K562 (cell line): ENCODE measurements around the gene SIK1.

ENCODE experiments used
- EZH2 ChIP-seq: IDR thresholded peaks from 2 replicates; pipeline ENCODE4 v1.6.1; 2012; ENCODE audit warnings: low read depth, mild to moderate bottlenecking, inconsistent platforms, low read length, borderline replicate concordance
- FOXM1 ChIP-seq, 2 experiments: fragments of 450-650 bp in 1 of 2; sonication (generic) in 1 of 2; formaldehyde crosslinking in 1 of 2; IDR thresholded peaks; 2 replicates each; pipeline versions ENCODE4 v1.6.1 to v1.9.0; 2017 to 2022; ENCODE audit warnings: low read depth in 2 of 2, mild to moderate bottlenecking in 2 of 2, missing genetic modification reagents in 1 of 2, moderate library complexity in 1 of 2
- HDAC2 ChIP-seq: fragments of 450-650 bp; IDR thresholded peaks from 2 replicates; pipeline ENCODE4 v1.6.1; 2016; ENCODE audit warnings: mild to moderate bottlenecking
- POLR3G ChIP-seq: IDR thresholded peaks from 2 replicates; pipeline ENCODE4 v1.6.1; 2011; ENCODE audit not compliant: insufficient read length, insufficient replicate concordance; ENCODE audit errors: extremely low read depth
- SIN3B ChIP-seq: fragments of 450-650 bp; IDR thresholded peaks from 2 replicates; pipeline ENCODE4 v1.6.1; 2017; ENCODE audit warnings: low read depth, mild to moderate bottlenecking, moderate library complexity
- SMARCE1 ChIP-seq: fragments of 450-650 bp; IDR thresholded peaks from 2 replicates; pipeline ENCODE4 v1.7.1; 2016; ENCODE audit warnings: mild to moderate bottlenecking
- U2AF2 ChIP-seq: fragments of 200-400 bp; formaldehyde crosslinking; optimal IDR thresholded peaks from 2 replicates; pipeline ENCODE3; 2017; ENCODE audit warnings: low read depth, mild to moderate bottlenecking, low read length
- TF ChIP-seq, protein P1 (sequence below), 3 experiments: IDR thresholded peaks in 2 of 3; conservative IDR thresholded peaks in 1 of 3; 2 replicates each; pipeline ENCODE4 v1.5.1; 2011 to 2012; ENCODE audit warnings: low read length in 3 of 3, mild to moderate bottlenecking in 3 of 3, control low read depth in 2 of 3, improper control_type of control experiment in 1 of 3, inconsistent platforms in 1 of 3, low read depth in 1 of 3, mixed read lengths in 1 of 3, moderate library complexity in 1 of 3; ENCODE audit not compliant: insufficient read depth in 2 of 3
- TF ChIP-seq, protein P2 (sequence below): fragments of 450-650 bp; IDR thresholded peaks from 2 replicates; pipeline ENCODE4 v1.6.1; 2017; ENCODE audit warnings: mild to moderate bottlenecking, moderate library complexity

DNA sequence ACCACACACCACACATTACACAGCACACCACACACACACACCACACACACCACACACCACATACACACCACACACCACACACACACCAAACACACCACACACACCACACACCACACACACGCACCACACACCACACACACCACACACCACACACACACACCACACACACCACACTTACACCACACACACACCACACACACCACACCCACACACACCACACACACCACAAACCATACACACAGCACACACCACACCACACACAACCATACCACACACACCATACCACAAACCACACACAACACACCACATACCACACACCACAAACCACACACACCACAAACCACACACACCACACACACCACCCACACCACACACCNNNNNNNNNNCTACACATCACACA is 40.9 kb upstream of the SIK1 start:
- TF ChIP-seq, protein P1, sequence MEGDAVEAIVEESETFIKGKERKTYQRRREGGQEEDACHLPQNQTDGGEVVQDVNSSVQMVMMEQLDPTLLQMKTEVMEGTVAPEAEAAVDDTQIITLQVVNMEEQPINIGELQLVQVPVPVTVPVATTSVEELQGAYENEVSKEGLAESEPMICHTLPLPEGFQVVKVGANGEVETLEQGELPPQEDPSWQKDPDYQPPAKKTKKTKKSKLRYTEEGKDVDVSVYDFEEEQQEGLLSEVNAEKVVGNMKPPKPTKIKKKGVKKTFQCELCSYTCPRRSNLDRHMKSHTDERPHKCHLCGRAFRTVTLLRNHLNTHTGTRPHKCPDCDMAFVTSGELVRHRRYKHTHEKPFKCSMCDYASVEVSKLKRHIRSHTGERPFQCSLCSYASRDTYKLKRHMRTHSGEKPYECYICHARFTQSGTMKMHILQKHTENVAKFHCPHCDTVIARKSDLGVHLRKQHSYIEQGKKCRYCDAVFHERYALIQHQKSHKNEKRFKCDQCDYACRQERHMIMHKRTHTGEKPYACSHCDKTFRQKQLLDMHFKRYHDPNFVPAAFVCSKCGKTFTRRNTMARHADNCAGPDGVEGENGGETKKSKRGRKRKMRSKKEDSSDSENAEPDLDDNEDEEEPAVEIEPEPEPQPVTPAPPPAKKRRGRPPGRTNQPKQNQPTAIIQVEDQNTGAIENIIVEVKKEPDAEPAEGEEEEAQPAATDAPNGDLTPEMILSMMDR (IDR thresholded peaks at IDR 0.05 in 2 of 3, conservative IDR thresholded peaks at IDR 0.05 in 1 of 3; ENCODE audit: insufficient read depth in 2 of 3, low read depth in 1 of 3, low read length in 3 of 3) = no peak
- TF ChIP-seq EZH2 (no peak), SMARCE1 (no peak), U2AF2 (no peak), POLR3G (no peak), FOXM1 (IDR thresholded peaks at IDR 0.05; ENCODE audit: low read depth) (no peak), FOXM1 (CRISPR knock-in tag; IDR thresholded peaks at IDR 0.05; ENCODE audit: low read depth) (no peak), HDAC2 (no peak), SIN3B (no peak)
- TF ChIP-seq, protein P2, sequence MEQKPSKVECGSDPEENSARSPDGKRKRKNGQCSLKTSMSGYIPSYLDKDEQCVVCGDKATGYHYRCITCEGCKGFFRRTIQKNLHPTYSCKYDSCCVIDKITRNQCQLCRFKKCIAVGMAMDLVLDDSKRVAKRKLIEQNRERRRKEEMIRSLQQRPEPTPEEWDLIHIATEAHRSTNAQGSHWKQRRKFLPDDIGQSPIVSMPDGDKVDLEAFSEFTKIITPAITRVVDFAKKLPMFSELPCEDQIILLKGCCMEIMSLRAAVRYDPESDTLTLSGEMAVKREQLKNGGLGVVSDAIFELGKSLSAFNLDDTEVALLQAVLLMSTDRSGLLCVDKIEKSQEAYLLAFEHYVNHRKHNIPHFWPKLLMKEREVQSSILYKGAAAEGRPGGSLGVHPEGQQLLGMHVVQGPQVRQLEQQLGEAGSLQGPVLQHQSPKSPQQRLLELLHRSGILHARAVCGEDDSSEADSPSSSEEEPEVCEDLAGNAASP = no peak
